Choroid plexus epithelial cell (primary cell): ENCODE data around the gene UBR4.

Experiments used
- DNase-seq: peaks from one replicate; pipeline ENCODE4 v3.0.0-alpha.2; 2010; ENCODE audit warnings: low read depth
- H3K4me3 ChIP-seq: 2 replicates; pipeline ENCODE4 v1.5.1; 2011; ENCODE audit warnings: low read depth, mild to moderate bottlenecking, control low read depth, low read length, moderate library complexity
- TF ChIP-seq, protein P1 (sequence below): conservative IDR thresholded peaks from 2 replicates; pipeline ENCODE4 v1.5.1; 2011; ENCODE audit warnings: low read depth, mild to moderate bottlenecking, control low read depth, inconsistent platforms, low read length, moderate library complexity

The UBR4 gene

DNA sequence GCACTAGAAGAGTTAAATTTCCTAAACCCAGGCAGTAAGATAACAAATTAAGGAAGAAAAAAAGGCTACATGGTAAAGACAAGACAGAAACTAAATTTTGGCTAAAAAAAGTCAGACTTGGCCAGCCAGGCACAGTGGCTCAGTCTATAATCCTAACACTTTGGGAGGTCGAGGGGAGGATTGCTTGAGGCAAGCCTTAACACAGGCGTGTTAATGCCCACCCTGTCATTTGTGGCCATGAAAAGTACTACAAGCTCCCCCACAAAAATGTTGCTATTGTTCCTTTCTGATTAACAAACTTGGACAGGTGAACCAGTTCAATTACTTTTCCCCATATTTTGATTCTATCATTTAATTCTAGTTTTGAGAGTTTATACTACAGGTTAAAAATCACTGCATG, 32.3 kb downstream of the UBR4 start:
- no peak overlapping the region for H3K4me3 ChIP-seq
- DNase-seq = no peak
- TF ChIP-seq, protein P1, sequence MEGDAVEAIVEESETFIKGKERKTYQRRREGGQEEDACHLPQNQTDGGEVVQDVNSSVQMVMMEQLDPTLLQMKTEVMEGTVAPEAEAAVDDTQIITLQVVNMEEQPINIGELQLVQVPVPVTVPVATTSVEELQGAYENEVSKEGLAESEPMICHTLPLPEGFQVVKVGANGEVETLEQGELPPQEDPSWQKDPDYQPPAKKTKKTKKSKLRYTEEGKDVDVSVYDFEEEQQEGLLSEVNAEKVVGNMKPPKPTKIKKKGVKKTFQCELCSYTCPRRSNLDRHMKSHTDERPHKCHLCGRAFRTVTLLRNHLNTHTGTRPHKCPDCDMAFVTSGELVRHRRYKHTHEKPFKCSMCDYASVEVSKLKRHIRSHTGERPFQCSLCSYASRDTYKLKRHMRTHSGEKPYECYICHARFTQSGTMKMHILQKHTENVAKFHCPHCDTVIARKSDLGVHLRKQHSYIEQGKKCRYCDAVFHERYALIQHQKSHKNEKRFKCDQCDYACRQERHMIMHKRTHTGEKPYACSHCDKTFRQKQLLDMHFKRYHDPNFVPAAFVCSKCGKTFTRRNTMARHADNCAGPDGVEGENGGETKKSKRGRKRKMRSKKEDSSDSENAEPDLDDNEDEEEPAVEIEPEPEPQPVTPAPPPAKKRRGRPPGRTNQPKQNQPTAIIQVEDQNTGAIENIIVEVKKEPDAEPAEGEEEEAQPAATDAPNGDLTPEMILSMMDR = no peak

- peak; percentile 48 for DNase-seq
- TF ChIP-seq, protein P1 = no peak
These were observed 40.4 kb downstream of the UBR4 start for GRCh38 chr1:19169642-19170041.

DNA sequence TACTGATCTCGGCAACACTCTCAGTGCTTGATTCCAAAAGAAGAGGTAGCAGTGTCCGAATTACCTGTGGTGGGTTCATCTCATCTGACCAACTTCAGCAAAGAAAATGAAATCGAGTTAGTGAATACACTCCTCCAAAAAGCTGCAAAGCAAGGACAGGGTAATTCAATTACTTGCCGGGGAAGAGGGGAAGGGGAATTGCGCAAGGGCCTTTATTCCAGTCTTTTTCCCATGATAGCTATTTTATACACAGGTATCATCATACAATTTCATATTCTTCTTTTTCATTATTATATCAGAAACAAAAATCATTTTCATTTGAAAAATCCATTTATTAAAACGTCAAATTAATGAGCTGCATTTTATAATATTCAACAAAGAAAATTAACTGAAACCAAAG, 42.9 kb downstream of the UBR4 start:
- DNase-seq = no peak
- no peak overlapping the region for H3K4me3 ChIP-seq
- TF ChIP-seq, protein P1 = no peak

More at GRCh38 chr1:19169642-19170041, 40.4 kb downstream of the UBR4 start:
- H3K4me3 ChIP-seq = no peak overlapping the region

DNA sequence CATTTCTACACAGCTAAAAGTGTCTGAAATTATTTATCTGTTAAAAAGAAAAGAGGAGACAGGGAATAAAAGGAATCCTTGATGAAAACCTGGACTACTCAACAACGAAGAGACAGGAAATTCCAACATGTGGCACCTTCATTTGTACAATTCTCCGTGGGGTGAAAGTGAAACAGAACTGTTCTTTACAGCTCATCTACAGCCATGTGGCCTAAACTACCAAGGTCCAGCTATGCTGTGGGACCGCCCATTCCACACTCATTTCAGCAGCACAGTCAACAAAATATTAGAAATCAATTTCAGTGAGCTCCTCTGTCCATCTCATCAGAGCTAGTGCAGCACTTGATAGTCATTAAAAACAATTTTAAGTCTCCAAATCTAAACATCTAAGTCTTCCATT, 44.0 kb downstream of the UBR4 start:
- H3K4me3 ChIP-seq = no peak overlapping the region
- TF ChIP-seq, protein P1 = no peak
- peak; percentile 6 for DNase-seq

DNA sequence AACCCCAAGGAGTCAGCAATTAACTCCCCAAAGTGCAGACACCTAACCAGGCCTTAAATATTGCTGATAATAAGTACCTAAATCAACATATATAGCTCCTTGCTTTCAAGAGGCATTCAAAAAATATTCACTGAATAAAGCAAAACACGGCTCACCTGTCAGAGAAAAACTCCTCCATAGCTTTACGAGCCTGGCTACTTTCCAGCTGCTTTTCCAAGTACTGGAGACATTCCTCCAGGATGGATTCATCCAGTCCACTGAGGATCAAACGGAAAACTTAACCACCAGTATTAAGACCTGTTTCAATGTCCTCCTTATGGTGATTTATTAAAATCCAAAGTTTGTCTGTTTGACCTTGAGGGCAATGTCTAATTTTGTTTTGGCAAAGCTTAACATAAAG, 44.6 kb downstream of the UBR4 start:
- no peak for DNase-seq
- TF ChIP-seq, protein P1 = no peak
- H3K4me3 ChIP-seq = no peak overlapping the region

DNA sequence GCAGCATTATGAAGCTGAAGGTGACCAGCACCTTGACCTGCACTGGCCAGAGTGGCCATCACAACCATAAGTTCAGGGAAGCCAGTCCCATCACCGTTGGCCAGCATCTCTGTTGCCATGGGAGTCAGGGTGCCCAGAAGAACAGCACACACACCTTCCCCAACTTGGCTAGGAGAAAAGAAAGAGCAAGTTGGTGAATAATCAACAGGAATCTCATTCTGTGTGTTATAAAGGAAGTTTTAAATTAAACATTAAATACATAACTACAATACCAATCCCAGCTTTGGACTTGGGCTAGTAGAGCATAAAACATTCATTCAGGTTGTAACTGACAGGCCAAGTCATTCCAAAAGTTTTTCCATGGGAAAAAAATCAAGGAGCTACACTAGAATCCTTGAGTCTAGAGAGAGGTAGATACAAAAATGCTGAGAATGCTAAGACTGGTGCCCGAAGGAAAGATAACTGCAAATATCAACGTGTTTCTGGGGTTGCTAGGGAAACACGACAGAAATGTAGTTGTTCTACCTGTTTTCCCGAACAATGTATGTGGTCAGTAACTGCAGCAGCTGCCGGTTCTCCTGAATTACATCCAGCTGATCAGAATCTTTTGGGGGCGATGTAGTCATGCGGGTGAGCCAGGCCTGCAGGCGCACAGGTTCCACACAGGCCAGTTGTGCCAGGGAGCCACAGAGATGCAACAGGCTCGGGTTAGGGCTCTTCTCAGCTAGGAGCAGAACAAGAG, 45.6 kb downstream of the UBR4 start:
- H3K4me3 ChIP-seq = no peak overlapping the region
- TF ChIP-seq, protein P1 = no peak
- no peak for DNase-seq

DNA sequence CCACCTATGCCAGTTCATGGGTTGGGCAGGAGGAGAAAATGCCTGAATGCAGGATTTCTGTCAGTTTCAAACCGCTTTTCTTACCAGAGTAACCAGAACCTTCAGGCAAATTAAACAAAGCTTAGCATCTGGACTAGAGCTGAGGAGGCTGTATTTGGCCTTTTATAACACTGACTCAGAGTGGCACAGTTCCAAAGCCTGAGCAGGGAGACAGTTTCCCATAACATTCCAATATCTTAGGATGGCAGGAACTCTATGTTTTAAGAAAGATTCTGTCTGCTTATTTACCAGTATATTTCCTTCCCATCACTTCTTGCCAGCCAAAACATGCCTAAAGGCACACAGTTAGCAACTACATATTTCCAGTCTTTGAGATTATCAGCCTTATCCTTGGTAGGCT, 46.8 kb downstream of the UBR4 start:
- H3K4me3 ChIP-seq = no peak overlapping the region
- DNase-seq = peak; percentile 66

More for the DNA sequence above, 46.8 kb downstream of the UBR4 start:
- TF ChIP-seq, protein P1 = no peak
